H1 (cell line): ENCODE results near the gene ZMIZ1. TPM values are rescaled to one million over a fixed set of nuclear protein-coding genes. Genes with fewer than 3 reads are reported as not detected.

Experiments
- EP300 ChIP-seq, 2 experiments: IDR thresholded peaks; 1 replicate in 1 of 2; 2 replicates in 1 of 2; pipeline ENCODE4 v1.6.1; 2011 to 2012; ENCODE audit warnings: low read depth in 2 of 2, low read length in 2 of 2, mild to moderate bottlenecking in 2 of 2, borderline replicate concordance in 1 of 2, inconsistent platforms in 1 of 2, moderate library complexity in 1 of 2
- RAD21 ChIP-seq, 2 experiments: IDR thresholded peaks in 1 of 2; conservative IDR thresholded peaks in 1 of 2; 2 replicates each; pipeline ENCODE4 v1.6.1; 2011; ENCODE audit warnings: low read depth in 2 of 2, low read length in 2 of 2, improper control_type of control experiment in 1 of 2, inconsistent platforms in 1 of 2, mild to moderate bottlenecking in 1 of 2, moderate library complexity in 1 of 2
- SIRT6 ChIP-seq: IDR thresholded peaks from one replicate; pipeline ENCODE4 v1.7.1; 2012; ENCODE audit warnings: low read length, inconsistent platforms
- polyA plus RNA-seq, 7 experiments: library from polyadenylated mRNA; depleted of rRNA in 3 of 7; stranded (reverse) in 5 of 7; unstranded in 2 of 7; fragments of >200 nt in 5 of 7; fragments of 200-250 nt in 2 of 7; gene quantifications; 1 replicate in 5 of 7; 2 replicates in 1 of 7; 4 replicates in 1 of 7; pipeline versions ENCODE4 v1.2.1 to v1.2.3, GENCODE V29; 2011 to 2013; ENCODE audit warnings: missing spikeins in 2 of 7, mixed read lengths in 2 of 7
- total RNA-seq: library from RNA; stranded (reverse); fragmentation: NEBNext Ultra II Directional; extraction: Animal tissue kit (Norgen Biotek cat#: 25700); gene quantifications from 2 replicates; pipeline ENCODE4 v1.2.1, GENCODE V29; 2021

Gene ZMIZ1
- total and polyA plus RNA-seq, 2 of the 8 experiments (the other 6 are each of a cell fraction or from before 2014, with no cell fraction given) = 8.1 to 28.0 TPM

GRCh38 chr10:79056361-79056735 lies 12.4 kb upstream of the ZMIZ1 start (continued):
- TF ChIP-seq RAD21 (IDR thresholded peaks at IDR 0.05 in 1 of 2, conservative IDR thresholded peaks at IDR 0.05 in 1 of 2; ENCODE audit: low read depth in 2 of 2, low read length in 2 of 2) = no peak
- no peak for TF ChIP-seq SIRT6
- no peak for TF ChIP-seq EP300 (IDR thresholded peaks at IDR 0.05; ENCODE audit: borderline replicate concordance in 1 of 2, low read depth in 2 of 2, low read length in 2 of 2)
